Lower lobe of right lung (tissue), 2 donors: ENCODE results near the gene TNFRSF13B. TPM values are rescaled to one million over a fixed set of nuclear protein-coding genes. Genes with fewer than 3 reads are reported as not detected.
"Not testable (repeated sequence)": the region's sequence is repeated elsewhere in the genome, so short reads cannot be mapped to it uniquely, and the experiment has no call there.

Experiments used
- ATAC-seq, 2 donors: fragments of 200-7000 bp; cut with Tn5 transposase; one replicate each; pipeline ENCODE4 v1.9.1; 2020 to 2022; ENCODE audit warnings: mild to moderate bottlenecking in 2 of 2, moderate library complexity in 2 of 2
- DNase-seq: peaks from one replicate; pipeline ENCODE4 v3.0.0-alpha.2; 2020
- H3K27ac ChIP-seq: fragments of 200-600 bp; one replicate; pipeline ENCODE4 v1.8.0; 2022
- H3K27me3 ChIP-seq: fragments of 200-600 bp; one replicate; pipeline ENCODE4 v1.8.0; 2022; ENCODE audit warnings: low read depth
- H3K36me3 ChIP-seq: fragments of 200-600 bp; one replicate; pipeline ENCODE4 v1.8.0; 2022; ENCODE audit warnings: mild to moderate bottlenecking
- H3K4me1 ChIP-seq: fragments of 200-600 bp; one replicate; pipeline ENCODE4 v1.8.0; 2022
- H3K4me3 ChIP-seq: fragments of 200-600 bp; one replicate; pipeline ENCODE4 v1.8.0; 2022; ENCODE audit warnings: mild to moderate bottlenecking
- H3K9me3 ChIP-seq: fragments of 200-600 bp; one replicate; pipeline ENCODE4 v1.8.0; 2022
- intact Hi-C: fragments of 100-400 bp; cut with DNase I; formaldehyde crosslinking; loops from one replicate; pipeline ENCODE4 v1.11.0; 2022
- total RNA-seq: library from RNA; stranded (reverse); fragmentation: NEBNext Ultra II Directional; extraction: Animal tissue kit (Norgen Biotek cat#: 25700); gene quantifications from one replicate; pipeline ENCODE4 v1.2.1, GENCODE V29; 2021
- TF ChIP-seq, protein P1 (sequence below): fragments of 200-600 bp; IDR thresholded peaks from one replicate; pipeline ENCODE4 v1.8.0; 2022; ENCODE audit warnings: antibody characterized with exemption, mild to moderate bottlenecking
- donor health status: DM: no; HTN: yes; CAD: no; lungs with severe emphysema.

TNFRSF13B gene
- total RNA-seq, 1 donor from 2014 or later, result 0.27 TPM

DNA sequence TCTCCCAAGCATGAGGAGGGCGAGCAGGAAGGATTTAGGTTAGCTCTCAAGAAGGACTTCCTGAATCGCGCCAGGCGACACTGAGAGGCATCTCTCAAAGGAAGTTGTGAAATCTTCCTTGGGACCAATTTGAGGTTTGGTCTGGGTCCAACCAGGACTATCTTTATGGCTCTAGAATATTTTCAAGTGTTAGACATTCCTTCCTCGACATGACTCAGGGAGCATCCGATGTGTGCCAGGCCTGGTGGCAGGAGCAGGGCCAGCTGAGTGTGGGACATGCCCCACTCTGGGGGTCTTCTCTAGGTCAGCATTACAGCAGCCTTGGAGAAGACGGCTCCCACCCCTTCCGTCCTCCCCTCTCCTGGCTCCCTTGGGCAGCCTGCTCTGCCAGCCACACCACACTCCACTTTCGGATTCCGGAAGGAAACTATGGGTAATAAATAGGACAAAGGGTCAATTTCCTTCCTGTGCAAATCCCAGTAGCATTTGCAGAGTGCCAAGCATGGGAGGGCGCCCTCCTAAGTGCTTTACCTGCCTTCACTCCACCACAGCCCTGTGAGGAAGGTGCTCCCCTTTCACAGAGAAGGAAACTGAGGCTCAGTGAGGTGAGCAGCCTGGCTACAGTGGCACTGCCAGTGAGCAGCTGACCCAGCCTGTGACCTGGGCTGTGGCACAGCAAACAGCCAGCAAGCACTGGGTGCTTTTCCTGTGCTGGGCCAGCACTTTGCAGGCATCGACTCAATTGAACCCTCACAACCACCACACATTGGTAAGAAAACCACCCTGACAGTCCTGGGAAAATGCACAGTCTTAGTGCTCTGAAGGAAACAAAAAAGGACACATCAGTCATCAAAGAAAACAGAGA, 39.4 kb upstream of the TNFRSF13B start:
- Histone ChIP-seq H3K27ac (peak overlapping the region; percentile 60), H3K4me1 (peaks cover 11% of the 10 kb centered on the region)
- peak; percentile 48 for DNase-seq
- H3K36me3 ChIP-seq, H3K9me3 ChIP-seq, H3K4me3 ChIP-seq, H3K27me3 ChIP-seq, intact Hi-C loops: not testable (repeated sequence)
- ATAC-seq, result peak; percentile 67 to 73

DNA sequence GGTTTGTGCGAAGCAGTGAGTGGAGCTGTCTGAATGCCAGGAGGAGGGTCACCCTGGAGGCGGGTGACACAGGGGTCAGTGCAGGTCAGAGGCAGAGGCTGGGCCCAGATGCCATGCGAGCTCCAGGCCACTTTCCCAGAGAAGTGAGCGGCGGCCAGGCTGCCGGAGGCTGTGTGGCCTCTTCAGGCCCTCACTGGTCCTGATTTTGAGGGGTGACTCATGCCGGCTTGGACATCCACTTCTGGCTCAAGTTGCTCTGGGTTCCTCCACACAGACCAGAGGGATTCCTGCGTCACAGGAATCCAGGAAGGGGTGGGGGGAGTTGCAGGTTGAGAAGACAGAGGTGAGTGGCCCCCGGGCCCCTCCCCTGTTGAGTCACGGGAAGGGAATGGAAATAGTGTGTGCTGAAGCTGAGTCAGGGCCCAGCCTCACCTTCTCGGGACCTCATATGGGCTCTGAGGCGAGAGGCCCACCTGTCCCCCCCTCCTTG, 38.7 kb upstream of the TNFRSF13B start:
- H3K4me3 ChIP-seq, intact Hi-C loops, H3K36me3 ChIP-seq, H3K9me3 ChIP-seq, H3K27me3 ChIP-seq, H3K4me1 ChIP-seq: not testable (repeated sequence)
- DNase-seq (peak; percentile 81), ATAC-seq (peak; percentile 91 to 93)
- H3K27ac ChIP-seq, result peak overlapping the region; percentile 60

DNA sequence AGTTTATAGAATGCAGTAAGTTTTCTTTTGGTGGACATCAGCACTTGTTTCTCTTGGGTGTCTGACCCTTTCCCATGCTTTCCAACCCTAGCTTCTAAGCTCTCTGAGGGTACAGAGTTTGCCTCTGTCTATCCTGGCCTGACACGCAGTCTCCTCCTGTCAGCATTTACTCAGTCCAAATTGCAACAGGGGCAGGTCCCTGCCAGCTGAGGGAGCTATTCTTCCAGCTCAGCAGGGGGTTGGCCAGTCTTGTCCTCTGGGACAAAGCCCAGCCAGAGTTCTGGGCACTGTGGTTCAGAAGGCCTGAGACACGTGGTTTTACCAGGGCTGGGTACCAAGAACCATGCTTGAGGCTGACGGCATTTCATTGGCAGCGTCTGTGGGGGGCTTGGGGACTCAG, 38.1 kb upstream of the TNFRSF13B start:
- H3K4me3 ChIP-seq, H3K36me3 ChIP-seq, H3K9me3 ChIP-seq, DNase-seq, H3K27me3 ChIP-seq, H3K4me1 ChIP-seq, intact Hi-C loops: not testable (repeated sequence)
- H3K27ac ChIP-seq, result peak overlapping the region; percentile 36
- ATAC-seq, result peak; percentile 51 to 68
- TF ChIP-seq, protein P1, sequence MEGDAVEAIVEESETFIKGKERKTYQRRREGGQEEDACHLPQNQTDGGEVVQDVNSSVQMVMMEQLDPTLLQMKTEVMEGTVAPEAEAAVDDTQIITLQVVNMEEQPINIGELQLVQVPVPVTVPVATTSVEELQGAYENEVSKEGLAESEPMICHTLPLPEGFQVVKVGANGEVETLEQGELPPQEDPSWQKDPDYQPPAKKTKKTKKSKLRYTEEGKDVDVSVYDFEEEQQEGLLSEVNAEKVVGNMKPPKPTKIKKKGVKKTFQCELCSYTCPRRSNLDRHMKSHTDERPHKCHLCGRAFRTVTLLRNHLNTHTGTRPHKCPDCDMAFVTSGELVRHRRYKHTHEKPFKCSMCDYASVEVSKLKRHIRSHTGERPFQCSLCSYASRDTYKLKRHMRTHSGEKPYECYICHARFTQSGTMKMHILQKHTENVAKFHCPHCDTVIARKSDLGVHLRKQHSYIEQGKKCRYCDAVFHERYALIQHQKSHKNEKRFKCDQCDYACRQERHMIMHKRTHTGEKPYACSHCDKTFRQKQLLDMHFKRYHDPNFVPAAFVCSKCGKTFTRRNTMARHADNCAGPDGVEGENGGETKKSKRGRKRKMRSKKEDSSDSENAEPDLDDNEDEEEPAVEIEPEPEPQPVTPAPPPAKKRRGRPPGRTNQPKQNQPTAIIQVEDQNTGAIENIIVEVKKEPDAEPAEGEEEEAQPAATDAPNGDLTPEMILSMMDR, result peak; percentile 18

DNA sequence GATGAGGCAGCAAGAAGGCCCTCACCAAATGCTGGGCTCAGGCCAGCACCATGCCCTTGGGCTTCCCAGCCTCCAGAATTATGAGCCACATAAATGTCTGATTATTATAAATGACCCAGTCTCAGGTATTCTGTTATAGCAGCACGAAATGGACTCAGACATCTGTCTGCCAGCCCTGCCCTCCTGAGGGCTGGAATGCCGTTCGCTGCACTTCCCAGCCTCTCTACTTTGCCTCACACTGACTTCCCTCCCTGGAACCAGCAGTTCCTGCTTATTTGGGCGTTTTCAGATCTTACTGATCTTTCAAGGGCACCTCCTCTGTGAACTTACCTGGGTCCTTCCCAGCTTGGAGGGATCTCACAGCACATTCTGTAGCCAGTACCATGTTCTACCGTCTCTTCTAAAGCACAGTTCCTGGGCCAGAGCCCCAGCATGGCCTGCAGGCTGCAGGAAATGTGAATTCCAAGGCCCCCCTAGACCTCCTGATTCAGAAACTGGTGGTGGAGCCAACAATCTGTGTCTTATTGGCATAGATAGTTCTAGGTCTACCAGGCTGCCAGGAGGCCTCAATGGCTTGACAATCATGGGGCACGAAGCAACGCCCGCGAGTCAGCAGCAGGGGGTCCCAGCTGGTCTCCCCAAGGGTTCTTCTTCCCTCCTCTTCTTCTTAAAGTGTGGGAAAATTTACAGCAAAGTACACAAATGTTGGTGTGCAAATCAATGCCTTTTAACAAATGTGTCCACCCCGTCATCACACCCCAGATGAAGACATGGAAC, 36.9 kb upstream of the TNFRSF13B start:
- H3K4me3 ChIP-seq, H3K27me3 ChIP-seq, DNase-seq, H3K9me3 ChIP-seq, intact Hi-C loops, ATAC-seq, H3K36me3 ChIP-seq, H3K4me1 ChIP-seq: not testable (repeated sequence)
- peak overlapping the region; percentile 36 for H3K27ac ChIP-seq

DNA sequence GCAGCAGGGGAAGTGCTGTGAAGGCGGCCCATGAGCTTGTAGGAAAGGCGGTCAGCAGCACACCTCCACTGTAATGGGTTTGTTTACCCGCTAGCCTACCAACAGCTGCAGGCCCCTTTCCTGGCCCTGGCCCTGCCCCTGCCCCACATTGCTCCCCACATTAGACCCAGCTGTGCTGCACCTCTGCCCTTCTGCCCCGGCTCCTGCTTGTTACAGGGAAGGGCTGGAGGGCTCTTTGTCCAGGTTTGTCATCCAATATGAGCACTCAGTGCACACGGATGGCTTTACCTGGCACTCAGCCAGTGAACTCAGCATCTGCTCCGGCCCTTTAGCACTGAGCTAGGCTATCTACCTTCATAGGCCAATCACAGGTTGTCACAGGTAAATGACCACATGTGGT, 36.0 kb upstream of the TNFRSF13B start:
- H3K36me3 ChIP-seq, ATAC-seq, H3K27ac ChIP-seq, H3K4me3 ChIP-seq, intact Hi-C loops, H3K9me3 ChIP-seq, H3K4me1 ChIP-seq, H3K27me3 ChIP-seq, DNase-seq: not testable (repeated sequence)

DNA sequence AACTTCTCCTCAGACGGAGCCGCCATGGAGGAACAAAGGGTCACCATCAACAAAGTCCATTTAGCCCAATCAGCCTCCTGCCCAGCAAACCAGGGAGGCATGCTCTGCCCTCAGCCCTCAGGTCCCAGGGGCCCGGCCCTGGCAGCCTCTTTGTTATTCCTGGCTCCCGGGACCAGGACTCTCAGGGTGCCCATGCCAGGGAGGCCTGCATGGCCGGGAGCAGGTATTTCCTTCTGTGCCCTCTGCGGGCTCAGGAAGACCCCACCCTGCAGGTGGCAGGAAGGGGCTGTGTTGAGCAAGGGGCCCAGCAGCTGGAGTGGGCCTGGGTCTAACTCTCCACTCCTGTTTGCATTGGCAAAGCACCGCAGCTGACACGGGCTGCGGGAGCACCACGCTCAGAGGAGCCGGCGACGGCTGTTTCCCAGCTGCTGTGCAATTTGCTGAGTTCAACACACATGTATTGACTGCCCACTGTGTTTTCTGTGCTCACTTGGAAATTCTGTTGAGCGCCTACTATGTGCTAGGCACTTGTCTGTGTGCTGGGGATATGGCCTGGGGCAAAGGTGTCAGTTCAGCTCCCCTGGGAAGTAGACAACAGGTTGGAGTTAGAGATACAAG, 33.2 kb upstream of the TNFRSF13B start:
- H3K9me3 ChIP-seq, H3K27me3 ChIP-seq, H3K4me3 ChIP-seq, H3K36me3 ChIP-seq, intact Hi-C loops, ATAC-seq, H3K27ac ChIP-seq: not testable (repeated sequence)
- DNase-seq, result peak; percentile 24
- peaks cover 20% of the 10 kb centered on the region for H3K4me1 ChIP-seq

DNA sequence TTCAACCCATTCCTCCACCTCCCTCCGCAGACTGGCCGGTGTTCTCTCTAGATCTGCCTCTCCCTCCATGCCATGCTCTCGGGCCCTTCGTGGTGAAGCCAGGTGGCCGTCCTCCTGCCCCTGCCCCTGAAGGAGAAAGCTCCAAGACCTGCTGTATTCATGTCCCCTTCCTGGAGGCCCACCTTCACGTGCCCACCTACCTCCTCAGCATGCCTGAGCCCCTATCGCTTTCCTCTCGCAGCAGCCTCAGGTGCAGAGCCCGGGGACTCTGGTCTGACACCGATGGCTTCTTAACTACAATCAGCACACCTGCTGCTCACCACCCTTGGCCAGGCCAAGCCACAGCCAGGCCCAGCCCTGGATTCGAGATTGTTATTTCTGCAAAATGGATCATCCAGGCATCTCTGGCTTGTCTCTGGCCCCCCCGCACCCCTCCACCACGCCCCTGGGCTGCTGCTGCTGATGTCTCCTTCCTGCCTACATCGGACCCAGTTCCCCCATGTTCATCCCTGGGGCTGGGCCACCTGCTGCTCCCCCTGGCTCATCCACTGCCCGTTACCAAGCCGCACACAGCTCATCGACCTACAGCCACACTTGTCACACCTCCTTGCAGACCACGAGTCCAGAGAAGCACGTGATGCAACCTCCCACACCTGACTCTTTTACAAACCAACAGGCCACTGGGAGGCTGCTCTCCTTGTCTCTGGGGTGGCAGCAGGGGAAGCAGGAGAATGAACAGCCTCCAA, 32.5 kb upstream of the TNFRSF13B start:
- H3K27me3 ChIP-seq, result no peaks in the 10 kb centered on the region
- H3K9me3 ChIP-seq, result no peaks in the 10 kb centered on the region
- ATAC-seq, result no peak
- intact Hi-C loops, result no loop called here
- H3K4me3 ChIP-seq, result no peak overlapping the region
- no peak for DNase-seq
- H3K27ac ChIP-seq, result no peak overlapping the region
- H3K36me3 ChIP-seq, result no peaks in the 10 kb centered on the region
- TF ChIP-seq, protein P1, result no peak
- H3K4me1 ChIP-seq, result peaks cover 14% of the 10 kb centered on the region

DNA sequence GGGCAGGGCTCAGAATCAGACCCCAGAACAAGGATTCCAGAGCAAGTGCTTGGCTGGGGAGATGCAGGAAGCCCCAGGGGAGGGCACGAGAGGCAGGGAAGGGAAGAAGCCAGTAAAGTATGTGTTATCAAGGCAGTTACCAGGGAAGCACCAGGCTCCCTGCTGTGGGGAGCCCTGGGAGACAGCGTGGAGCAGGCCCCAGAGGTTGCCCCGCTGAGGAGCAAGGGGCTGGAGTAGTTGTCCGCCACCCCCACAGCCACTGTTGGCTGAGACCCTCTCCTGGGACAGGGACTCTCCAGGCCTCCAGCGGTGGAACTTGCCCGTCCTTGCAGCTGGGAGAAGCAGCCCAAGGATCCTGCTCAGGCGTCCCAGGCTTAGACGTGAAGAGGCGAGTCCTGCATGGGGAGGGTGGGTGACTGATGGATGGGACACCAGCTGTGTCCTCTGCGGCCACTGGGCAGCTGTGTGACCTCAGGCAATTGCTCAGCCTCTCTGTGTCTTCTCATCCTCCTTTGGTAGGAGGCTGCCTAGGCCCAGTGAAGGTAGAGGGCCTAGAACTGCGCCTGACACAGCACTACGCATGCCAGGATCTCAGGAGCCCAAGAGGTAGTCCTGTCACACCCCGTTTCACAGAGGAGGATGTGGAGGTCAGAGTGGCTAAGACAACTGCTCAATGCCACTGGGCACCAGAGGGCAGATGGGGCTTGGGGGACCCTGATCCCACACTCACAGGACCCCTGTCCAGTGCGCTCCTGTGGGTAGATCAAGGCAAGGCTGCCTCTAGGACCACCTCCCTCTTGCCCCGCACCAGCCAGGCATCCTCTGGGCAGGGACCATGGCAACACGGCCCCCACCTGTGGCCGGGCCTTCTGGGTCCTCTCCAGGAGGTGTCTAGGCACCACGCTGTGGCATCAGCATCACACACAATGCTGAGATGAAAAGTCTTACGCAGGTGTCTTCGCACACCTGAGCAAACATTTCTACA, 31.1 kb upstream of the TNFRSF13B start:
- H3K4me3 ChIP-seq, H3K27ac ChIP-seq, H3K27me3 ChIP-seq, ATAC-seq, H3K36me3 ChIP-seq, intact Hi-C loops, H3K9me3 ChIP-seq: not testable (repeated sequence)
- DNase-seq, result peak; percentile 38
- peaks cover 11% of the 10 kb centered on the region for H3K4me1 ChIP-seq
